Stimulated activated CD8-positive, alpha-beta memory T cell treated with anti-CD3 and anti-CD28 coated beads, Interleukin-7, amount 100 ng/mL, for 1 hour (primary cell): ENCODE data around the gene CLEC4E.
"Not testable (repeated sequence)": the region's sequence is repeated elsewhere in the genome, so short reads cannot be mapped to it uniquely, and the experiment has no call there.

Experiments
- DNase-seq, 2 donors: peaks; one replicate each; pipeline ENCODE4 v3.0.0-alpha.2; 2020; ENCODE audit warnings: low read depth in 2 of 2

CLEC4E gene, protein sequence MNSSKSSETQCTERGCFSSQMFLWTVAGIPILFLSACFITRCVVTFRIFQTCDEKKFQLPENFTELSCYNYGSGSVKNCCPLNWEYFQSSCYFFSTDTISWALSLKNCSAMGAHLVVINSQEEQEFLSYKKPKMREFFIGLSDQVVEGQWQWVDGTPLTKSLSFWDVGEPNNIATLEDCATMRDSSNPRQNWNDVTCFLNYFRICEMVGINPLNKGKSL

DNA sequence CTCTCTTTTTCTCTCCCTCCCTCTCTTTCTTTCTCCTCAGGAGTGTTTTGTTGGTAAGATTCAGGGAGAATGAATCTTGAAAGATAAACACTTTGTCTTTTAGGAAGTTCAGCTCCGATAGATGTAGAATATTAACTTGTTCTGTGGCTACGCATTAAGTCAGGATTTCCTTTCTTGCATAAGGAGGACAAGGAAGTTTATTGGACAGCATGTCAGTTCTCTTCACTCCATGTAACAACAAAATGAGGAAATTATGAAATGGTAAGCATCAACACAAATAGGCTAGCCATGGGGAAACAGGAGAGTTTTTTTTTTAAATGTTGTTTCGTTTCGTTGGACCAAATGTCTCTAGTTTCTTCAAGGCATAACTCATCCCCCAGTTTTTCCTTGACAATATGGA, at the start of gene CLEC4E:
Gene CLEC4E, minus strand, starts transcription at position 75 of the 400 bp plus-strand sequence. CDS start 108 bp downstream, outside the sequence.
- not testable (repeated sequence) for DNase-seq

GRCh38 chr12:8589679-8590078, 49.0 kb upstream of the CLEC4E start:
- DNase-seq = no peak

- DNase-seq = not testable (repeated sequence)
Measured at GRCh38 chr12:8584478-8584877, 43.8 kb upstream of the CLEC4E start.

- no peak for DNase-seq
Measured at GRCh38 chr12:8584004-8584403, 43.3 kb upstream of the CLEC4E start.

GRCh38 chr12:8581098-8581784, 40.5 kb upstream of the CLEC4E start:
- no peak for DNase-seq

DNA sequence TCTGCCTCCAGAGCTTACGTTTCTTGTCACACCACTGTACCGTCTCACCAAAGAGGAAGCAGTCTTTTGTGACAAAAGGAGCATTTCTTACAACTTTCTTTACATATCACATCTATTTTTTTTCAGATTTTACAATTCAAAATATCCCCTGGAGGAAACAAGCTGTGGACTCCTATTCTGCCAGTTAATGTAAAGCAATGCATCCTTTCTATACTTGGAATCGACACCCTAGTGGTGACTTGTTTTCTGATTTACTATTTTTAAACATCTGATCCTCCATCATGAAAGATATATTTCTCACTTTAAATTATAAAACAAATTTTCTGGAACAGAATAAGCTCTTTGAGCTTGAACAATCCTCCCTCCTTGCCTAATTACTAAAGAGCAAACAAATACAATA, 37.2 kb upstream of the CLEC4E start:
- DNase-seq = no peak

GRCh38 chr12:8572507-8572906, 31.8 kb upstream of the CLEC4E start:
- DNase-seq = no peak

DNA sequence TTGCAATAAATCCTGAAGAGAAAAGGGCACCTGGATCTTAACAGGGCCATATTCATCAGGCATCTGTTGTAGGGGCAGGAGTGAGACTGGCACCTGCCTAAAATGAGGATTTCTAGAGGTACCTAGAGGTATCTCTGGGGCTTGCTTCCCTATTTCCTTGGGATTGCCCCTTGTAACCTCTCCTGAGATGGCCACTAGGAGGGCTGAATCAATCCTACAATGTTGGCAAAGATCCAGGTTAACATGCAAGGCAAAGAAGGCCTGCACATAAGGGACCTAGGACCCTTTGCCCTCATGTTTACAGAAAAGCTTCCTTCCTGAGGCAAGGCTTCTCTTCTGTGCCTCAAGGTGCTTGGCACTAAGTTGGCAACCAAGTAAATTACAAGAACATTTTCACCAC, 25.8 kb upstream of the CLEC4E start:
- DNase-seq = no peak

DNA sequence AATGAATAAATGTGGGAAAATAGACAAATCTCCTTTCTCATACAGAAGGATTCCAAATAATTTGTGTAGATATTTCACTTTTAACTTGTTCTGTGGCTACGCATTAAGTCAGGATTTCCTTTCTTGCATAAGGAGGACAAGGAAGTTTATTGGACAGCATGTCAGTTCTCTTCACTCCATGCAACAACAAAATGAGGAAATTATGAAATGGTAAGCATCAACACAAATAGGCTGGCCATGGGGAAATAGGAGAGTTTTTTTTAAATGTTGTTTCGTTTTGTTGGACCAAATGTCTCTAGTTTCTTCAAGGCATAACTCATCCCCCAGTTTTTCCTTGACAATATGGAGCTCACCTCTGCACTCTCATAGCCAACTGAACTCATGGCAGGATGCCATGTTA, 25.3 kb upstream of the CLEC4E start:
- not testable (repeated sequence) for DNase-seq

GRCh38 chr12:8564656-8565055, 24.0 kb upstream of the CLEC4E start:
- no peak for DNase-seq

DNA sequence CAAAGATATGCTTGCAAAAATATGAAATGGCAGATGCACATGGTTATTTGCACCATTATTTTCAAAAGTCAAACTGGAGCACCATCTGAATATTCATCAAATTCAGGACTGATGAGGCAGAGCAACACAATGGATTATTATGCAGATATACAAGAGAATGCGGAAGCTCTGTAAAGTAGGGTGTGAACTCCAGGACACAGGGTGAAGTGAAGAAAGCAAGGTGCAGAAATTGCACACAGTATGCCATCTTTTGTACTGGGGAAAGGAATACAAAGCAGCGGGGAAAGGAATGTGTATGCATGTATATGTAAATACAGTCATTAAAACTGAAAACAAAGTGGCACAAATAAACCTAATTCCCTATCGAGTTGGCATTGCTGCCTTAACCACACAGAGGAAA, 22.7 kb upstream of the CLEC4E start:
- no peak for DNase-seq

DNA sequence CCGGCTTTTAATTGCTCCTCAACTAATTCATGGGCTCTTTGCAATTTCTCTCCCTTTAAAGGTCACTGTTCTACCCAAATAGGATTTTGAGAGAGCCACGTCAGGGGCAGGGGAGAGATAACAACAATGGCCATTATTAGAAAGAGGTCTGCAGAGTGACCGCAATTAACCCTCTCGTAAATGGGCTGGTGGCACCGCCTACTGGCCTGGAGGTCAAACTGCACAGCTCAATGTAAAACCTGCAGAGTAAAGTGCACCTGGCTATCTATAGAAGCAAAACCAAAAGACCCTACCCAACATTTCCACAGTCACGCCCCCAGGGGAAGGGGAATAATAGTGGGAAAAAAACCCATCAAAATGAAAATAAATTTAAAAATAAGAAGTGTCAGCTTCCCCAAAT, 21.6 kb upstream of the CLEC4E start:
- DNase-seq = no peak

GRCh38 chr12:8561011-8561410, 20.3 kb upstream of the CLEC4E start:
- DNase-seq = no peak

- DNase-seq = no peak
Measured at GRCh38 chr12:8559676-8560075, 19.0 kb upstream of the CLEC4E start.

GRCh38 chr12:8556531-8557097, 15.9 kb upstream of the CLEC4E start:
- DNase-seq = no peak

DNA sequence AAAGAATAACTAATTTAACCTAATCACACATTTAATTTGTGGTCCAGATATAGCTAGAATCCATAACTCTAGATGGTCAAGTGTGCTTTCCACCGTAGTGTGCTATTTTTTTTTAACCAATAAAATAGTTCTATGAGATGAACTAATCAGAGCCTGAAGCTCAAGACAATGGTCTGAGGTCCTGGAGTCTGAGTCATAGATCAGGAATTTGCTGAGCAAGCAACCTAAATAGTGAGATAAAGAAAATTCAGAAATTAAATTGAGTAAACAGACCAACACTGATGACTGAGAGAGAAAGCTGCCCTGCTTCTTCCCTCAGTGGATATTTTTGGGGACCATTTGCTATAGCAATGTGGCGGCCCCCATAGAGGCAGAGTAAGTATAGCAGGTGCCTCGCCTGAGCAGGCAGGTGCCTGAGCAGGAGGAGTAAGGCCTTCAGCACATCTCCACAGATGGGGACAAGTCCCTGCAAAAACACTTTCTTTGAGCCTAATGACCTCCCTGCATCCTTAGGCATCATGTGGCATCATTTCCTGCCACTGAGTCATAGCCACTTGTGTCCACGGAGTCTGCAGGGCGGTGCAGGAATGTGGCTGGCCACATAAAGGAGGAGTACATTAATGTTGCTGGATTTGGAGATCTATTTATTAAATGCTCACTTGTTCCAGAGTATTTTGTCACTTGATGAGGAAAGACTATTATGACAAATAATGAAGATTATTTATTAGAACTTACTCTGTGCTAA, 13.9 kb upstream of the CLEC4E start:
- no peak for DNase-seq

DNA sequence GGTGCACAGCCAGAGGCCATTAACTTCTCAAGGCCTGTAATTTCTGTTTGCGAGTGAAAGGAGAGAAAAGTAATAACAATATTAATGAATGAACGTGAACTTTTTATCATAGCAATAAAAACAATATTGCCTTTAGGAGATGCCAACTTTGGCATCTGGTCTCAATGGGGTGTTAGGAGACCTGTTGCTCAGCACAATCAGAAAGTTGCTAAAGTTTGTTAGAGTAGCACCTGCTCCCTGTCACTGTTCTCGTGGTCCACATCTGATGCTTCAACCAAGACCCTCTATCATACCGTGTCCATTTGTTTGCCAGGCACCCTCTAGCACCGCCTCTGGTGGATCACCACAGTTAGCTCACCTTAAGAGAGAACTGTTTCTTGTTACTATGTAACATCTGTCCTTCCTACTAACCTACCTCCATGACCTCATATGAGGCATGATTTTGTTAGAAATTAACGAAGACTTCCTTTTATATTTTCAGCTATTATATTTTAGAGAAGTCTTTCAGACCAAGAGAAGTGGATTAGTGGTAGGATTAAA, 12.5 kb upstream of the CLEC4E start:
- no peak for DNase-seq

DNA sequence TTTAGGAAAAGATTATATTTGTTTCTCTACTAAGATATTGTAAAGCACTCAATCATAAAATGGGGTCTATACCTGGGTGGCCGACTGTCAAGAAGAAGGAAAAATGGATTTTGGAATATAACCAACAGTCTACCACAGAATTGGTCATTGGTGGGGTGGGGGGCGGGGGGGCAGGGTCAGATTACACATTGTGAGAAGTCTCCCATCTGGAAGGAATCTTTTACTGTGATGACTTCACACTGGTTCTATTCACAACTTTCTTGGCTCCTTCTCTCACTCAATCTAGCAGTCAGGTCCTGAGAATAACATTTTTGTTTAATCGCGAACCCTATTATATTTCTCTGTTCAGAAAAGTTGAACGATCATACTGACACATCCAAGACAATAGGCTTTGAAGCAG, 8.7 kb upstream of the CLEC4E start:
- no peak for DNase-seq

DNA sequence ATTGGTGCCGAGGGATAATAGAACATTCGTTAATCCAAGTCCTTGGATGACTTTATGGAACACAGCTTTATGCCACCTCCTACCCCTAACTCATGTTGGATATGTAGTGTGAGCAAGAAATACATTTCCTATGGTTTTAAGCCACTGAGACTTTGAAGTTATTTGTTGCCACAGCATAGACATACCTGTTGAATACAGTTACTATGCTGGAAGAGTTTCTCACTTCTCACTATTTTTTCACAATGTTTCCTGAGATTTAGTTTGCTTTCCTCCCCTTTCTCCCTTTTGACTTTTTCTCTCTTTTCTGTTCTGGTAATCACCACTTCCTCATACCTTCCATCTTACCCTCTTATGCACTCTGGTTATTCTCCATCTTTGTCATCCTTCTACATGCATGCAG, 7.5 kb upstream of the CLEC4E start:
- DNase-seq = no peak

DNA sequence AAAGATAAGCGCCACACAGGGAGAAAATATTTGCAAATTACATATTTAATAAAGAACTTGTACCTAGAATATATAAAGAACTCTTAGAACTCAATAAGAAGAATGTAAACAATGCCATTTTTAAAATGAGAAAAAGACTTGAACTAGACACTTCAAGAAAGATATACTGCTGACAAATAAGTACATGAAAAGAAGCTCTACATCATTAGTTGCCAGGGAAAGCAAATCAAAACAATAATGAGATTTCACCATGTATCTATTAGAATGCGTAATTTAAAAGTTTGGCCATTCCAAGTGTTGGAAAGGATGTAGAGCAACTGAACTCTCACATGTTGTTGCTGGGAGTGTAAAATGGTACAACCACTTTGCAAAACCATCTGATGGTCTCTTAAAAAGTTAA, 6.9 kb upstream of the CLEC4E start:
- DNase-seq = no peak

DNA sequence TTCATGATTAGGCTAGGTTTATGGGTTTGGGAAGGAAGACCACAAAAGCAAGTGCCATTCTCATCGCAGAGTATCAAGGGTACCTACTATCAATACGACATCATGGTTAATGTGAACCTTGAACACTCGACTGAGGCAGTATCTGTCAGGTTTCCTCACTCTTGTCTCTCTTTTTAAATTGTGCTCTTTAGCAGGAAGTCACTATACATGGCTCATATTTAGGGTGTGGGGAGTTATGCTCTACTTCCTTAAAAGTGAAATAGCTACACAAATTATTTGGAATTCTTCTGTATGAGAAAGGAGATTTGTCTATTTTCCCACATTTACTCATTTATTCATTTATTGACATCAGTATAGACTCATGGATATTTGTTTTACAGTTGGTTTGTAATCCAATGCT, 5.9 kb upstream of the CLEC4E start:
- no peak for DNase-seq

- DNase-seq = peak; percentile 40 to 49
Measured at GRCh38 chr12:8544295-8544694, 3.6 kb upstream of the CLEC4E start.
